Neural progenitor cell (in vitro differentiated cells): ENCODE measurements around the gene RASL10A. TPM values are rescaled to one million over a fixed set of nuclear protein-coding genes. Genes with fewer than 3 reads are reported as not detected.
A peak's percentile ranks its signal among the peaks of the same experiment; 100 is the strongest.

Experiments
- DNase-seq: peaks from one replicate; pipeline ENCODE4 v3.0.0-alpha.2; 2016; ENCODE audit warnings: low spot score
- H2AFZ ChIP-seq: fragments of 200-600 bp; sonication (generic); replicated peaks from 2 replicates; pipeline ENCODE4 v1.6.1; 2016; ENCODE audit warnings: antibody characterized with exemption
- H3F3A ChIP-seq: fragments of 200-600 bp; sonication (generic); 2 replicates; pipeline ENCODE4 v1.6.1; 2016; ENCODE audit warnings: antibody characterized with exemption, low read depth
- H3K27ac ChIP-seq: fragments of 200-600 bp; sonication (generic); 2 replicates; pipeline ENCODE4 v1.5.1; 2016; ENCODE audit warnings: mild to moderate bottlenecking
- H3K27me3 ChIP-seq: fragments of 200-600 bp; sonication (generic); 2 replicates; pipeline ENCODE4 v1.6.1; 2016; ENCODE audit warnings: mild to moderate bottlenecking, moderate library complexity
- H3K36me3 ChIP-seq: fragments of 200-600 bp; sonication (generic); 2 replicates; pipeline ENCODE4 v1.5.1; 2016
- H3K4me1 ChIP-seq: fragments of 200-600 bp; sonication (generic); 2 replicates; pipeline ENCODE4 v1.6.1; 2016; ENCODE audit warnings: mixed run types
- H3K4me2 ChIP-seq: fragments of 200-600 bp; sonication (generic); 2 replicates; pipeline ENCODE4 v1.6.1; 2016
- H3K4me3 ChIP-seq: fragments of 200-600 bp; sonication (generic); 2 replicates; pipeline ENCODE4 v1.5.1; 2016
- H3K79me2 ChIP-seq: fragments of 200-600 bp; sonication (generic); 2 replicates; pipeline ENCODE4 v1.6.1; 2016; ENCODE audit warnings: low read depth
- H3K9ac ChIP-seq: fragments of 200-600 bp; sonication (generic); 2 replicates; pipeline ENCODE4 v1.6.1; 2016
- H3K9me3 ChIP-seq: fragments of 200-600 bp; sonication (generic); 2 replicates; pipeline ENCODE4 v1.5.1; 2016; ENCODE audit warnings: low read depth
- H4K20me1 ChIP-seq: fragments of 200-600 bp; sonication (generic); 2 replicates; pipeline ENCODE4 v1.6.1; 2016; ENCODE audit warnings: low read depth
- H3K27ac Mint-ChIP-seq: 3 replicates; pipeline ENCODE4 v1.8.0; 2021; ENCODE audit warnings: mixed read lengths
- H3K27me3 Mint-ChIP-seq: 2 replicates; pipeline ENCODE4 v1.8.0; 2022; ENCODE audit warnings: low read depth, mild to moderate bottlenecking, inconsistent platforms, moderate library complexity, mixed read lengths; ENCODE audit not compliant: insufficient read depth
- H3K36me3 Mint-ChIP-seq: 3 replicates; pipeline ENCODE4 v1.8.0; 2021; ENCODE audit warnings: mixed read lengths
- H3K4me1 Mint-ChIP-seq: 3 replicates; pipeline ENCODE4 v1.8.0; 2021; ENCODE audit warnings: mixed read lengths
- H3K4me3 Mint-ChIP-seq: 3 replicates; pipeline ENCODE4 v1.8.0; 2021; ENCODE audit warnings: mild to moderate bottlenecking, moderate library complexity, mixed read lengths
- H3K9me3 Mint-ChIP-seq: 3 replicates; pipeline ENCODE4 v1.8.0; 2020; ENCODE audit warnings: mixed read lengths
- CTCF ChIP-seq: fragments of 200-600 bp; sonication (generic); IDR thresholded peaks from 2 replicates; pipeline ENCODE4 v1.5.1; 2017; ENCODE audit warnings: antibody characterized with exemption, mild to moderate bottlenecking
- EZH2 ChIP-seq: fragments of 200-600 bp; sonication (generic); IDR thresholded peaks from 2 replicates; pipeline ENCODE4 v1.6.1; 2017; ENCODE audit warnings: antibody characterized with exemption, mild to moderate bottlenecking, moderate library complexity
- EZH2phosphoT487 ChIP-seq: fragments of 200-600 bp; sonication (generic); IDR thresholded peaks from 2 replicates; pipeline ENCODE4 v1.6.1; 2017; ENCODE audit warnings: antibody characterized with exemption
- total RNA-seq: library from RNA; depleted of rRNA; stranded (reverse); fragments of >200 nt; gene quantifications from 2 replicates; pipeline ENCODE4 v1.2.3, GENCODE V29; 2015; ENCODE audit warnings: low replicate concordance

The RASL10A gene
- total RNA-seq, 1 donor from 2014 or later: 0.26 TPM

GRCh38 chr22:29269731-29270474, 45.6 kb downstream of the RASL10A start:
- Mint-ChIP-seq H3K4me1 (peaks cover 54% of the 10 kb centered on the region), H3K9me3 (no peaks in the 10 kb centered on the region), H3K27ac (peak overlapping the region; percentile 98), H3K27me3 (peaks cover 12% of the 10 kb centered on the region), H3K4me3 (peak overlapping the region; percentile 95), H3K36me3 (peaks cover 38% of the 10 kb centered on the region)
- Histone ChIP-seq H3K4me1 (peaks cover 40% of the 10 kb centered on the region), H3K27me3 (no peaks in the 10 kb centered on the region), H3K9me3 (no peaks in the 10 kb centered on the region), H2AFZ (no peak overlapping the region), H3K9ac (peak overlapping the region; percentile 100), H3K36me3 (peaks cover 16% of the 10 kb centered on the region), H3K4me2 (peak overlapping the region; percentile 95), H3K27ac (no peak overlapping the region), H3K4me3 (peak overlapping the region; percentile 89), H3F3A (peaks cover 12% of the 10 kb centered on the region), H4K20me1 (peaks cover 64% of the 10 kb centered on the region), H3K79me2 (peaks cover 91% of the 10 kb centered on the region)
- TF ChIP-seq EZH2phosphoT487: no peak
- no peak for TF ChIP-seq EZH2
- TF ChIP-seq CTCF: no peak
- peak; percentile 24 for DNase-seq

GRCh38 chr22:29269230-29269604, 46.3 kb downstream of the RASL10A start:
- H3K36me3 ChIP-seq: peaks cover 13% of the 10 kb centered on the region
- H3K9me3 ChIP-seq: no peaks in the 10 kb centered on the region
- H4K20me1 ChIP-seq: peaks cover 57% of the 10 kb centered on the region
- Mint-ChIP-seq H3K27me3 (peaks cover 12% of the 10 kb centered on the region), H3K4me3 (peak overlapping the region; percentile 95), H3K4me1 (peaks cover 54% of the 10 kb centered on the region), H3K27ac (peak overlapping the region; percentile 98), H3K9me3 (no peaks in the 10 kb centered on the region), H3K36me3 (peaks cover 33% of the 10 kb centered on the region)
- no peak overlapping the region for H2AFZ ChIP-seq
- H3K4me2 ChIP-seq: peak overlapping the region; percentile 95
- peaks cover 40% of the 10 kb centered on the region for H3K4me1 ChIP-seq
- no peak for DNase-seq
- no peaks in the 10 kb centered on the region for H3K27me3 ChIP-seq
- H3F3A ChIP-seq: peaks cover 12% of the 10 kb centered on the region
- H3K79me2 ChIP-seq: peaks cover 84% of the 10 kb centered on the region
- peak overlapping the region; percentile 89 for H3K4me3 ChIP-seq
- H3K27ac ChIP-seq: peak overlapping the region; percentile 100
- no peak for TF ChIP-seq EZH2phosphoT487
- TF ChIP-seq CTCF: no peak
- no peak for TF ChIP-seq EZH2
- H3K9ac ChIP-seq: peak overlapping the region; percentile 100

- H3K4me3 Mint-ChIP-seq: peak overlapping the region; percentile 95
- peak overlapping the region; percentile 89 for H3K4me3 ChIP-seq
- peaks cover 12% of the 10 kb centered on the region for H3F3A ChIP-seq
- H3K9me3 Mint-ChIP-seq: no peaks in the 10 kb centered on the region
- peaks cover 52% of the 10 kb centered on the region for H4K20me1 ChIP-seq
- peak; percentile 86 for DNase-seq
- H3K27me3 Mint-ChIP-seq: peaks cover 12% of the 10 kb centered on the region
- H3K27ac ChIP-seq: peak overlapping the region; percentile 100
- H3K9me3 ChIP-seq: no peaks in the 10 kb centered on the region
- H3K79me2 ChIP-seq: peaks cover 78% of the 10 kb centered on the region
- TF ChIP-seq EZH2: no peak
- TF ChIP-seq EZH2phosphoT487: no peak
- no peak for TF ChIP-seq CTCF
- H3K27ac Mint-ChIP-seq: peak overlapping the region; percentile 99
- peak overlapping the region; percentile 100 for H3K9ac ChIP-seq
- peaks cover 8% of the 10 kb centered on the region for H3K36me3 ChIP-seq
- H3K4me2 ChIP-seq: peak overlapping the region; percentile 95
- peaks cover 40% of the 10 kb centered on the region for H3K4me1 ChIP-seq
- H3K27me3 ChIP-seq: no peaks in the 10 kb centered on the region
- H2AFZ ChIP-seq: peak overlapping the region; percentile 100
- peaks cover 54% of the 10 kb centered on the region for H3K4me1 Mint-ChIP-seq
- peaks cover 31% of the 10 kb centered on the region for H3K36me3 Mint-ChIP-seq
These were observed 46.8 kb downstream of the RASL10A start for GRCh38 chr22:29268511-29269229.
